ENCODE results near the gene EDNRB.
A peak's percentile ranks its signal among the peaks of the same experiment; 100 is the strongest.
"Not testable (repeated sequence)": the region's sequence is repeated elsewhere in the genome, so short reads cannot be mapped to it uniquely, and the experiment has no call there.

The EDNRB gene

DNA sequence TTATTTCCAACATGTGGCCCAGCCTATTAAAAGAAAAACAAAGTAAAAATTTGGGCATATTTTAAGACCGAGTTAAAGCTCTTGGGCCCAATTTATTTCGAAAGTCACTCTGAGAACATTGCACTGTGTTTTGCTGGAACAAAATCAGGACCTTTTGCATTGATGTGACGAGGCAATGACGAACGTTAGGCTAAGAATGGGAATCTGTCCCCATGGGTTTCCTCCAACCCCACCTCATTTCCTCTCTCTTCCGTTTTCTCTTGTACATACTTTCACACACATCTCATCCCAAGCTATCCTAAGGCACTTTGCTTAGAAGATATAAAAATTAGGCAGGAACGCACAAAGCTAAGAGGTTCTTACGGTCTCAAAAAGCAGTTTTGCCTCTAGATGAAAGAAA is 22.1 kb downstream of the EDNRB start:
- peak; percentile 18 for DNase-seq (ENCODE audit: low spot score)

DNA sequence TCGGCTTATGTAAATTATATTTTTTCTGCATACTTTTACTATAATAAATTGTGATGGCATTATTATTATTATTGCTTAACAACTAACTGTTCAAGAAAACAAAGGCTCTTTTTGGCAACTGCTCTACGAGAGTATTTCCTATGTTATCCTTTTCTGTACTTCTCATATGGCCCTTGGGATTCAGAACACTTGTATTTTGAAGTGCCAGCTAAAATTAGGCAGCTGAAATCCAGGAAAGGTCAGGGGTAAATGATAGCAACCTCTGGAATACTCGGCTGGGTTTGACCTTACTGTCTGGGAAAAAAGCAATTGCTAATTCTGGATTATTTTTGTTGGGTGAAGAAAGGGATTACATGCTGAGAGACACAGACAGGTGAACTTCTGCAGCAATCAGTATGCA is 23.9 kb downstream of the EDNRB start:
- no peak for DNase-seq (ENCODE audit: low spot score)

DNA sequence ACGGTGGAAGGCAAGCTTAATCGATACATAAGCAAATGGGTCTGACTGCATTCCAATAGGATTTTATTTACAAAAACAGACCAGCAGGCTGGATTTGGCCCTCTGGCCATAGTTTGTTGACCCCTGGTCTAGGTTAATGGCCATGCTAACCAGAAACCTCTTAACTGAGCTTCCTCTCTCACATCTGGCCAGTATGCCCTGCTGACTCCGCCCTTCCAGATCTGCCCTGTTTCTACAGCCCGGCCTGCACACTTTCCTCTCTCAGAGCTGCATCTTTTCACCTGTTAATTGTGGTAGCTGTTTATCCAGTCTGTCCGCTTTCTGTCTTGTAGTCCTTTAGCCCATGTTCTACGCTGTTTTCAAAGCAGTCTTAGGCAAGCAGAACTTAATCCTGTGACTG is 25.6 kb downstream of the EDNRB start:
- no peak for DNase-seq (ENCODE audit: low spot score)

DNA sequence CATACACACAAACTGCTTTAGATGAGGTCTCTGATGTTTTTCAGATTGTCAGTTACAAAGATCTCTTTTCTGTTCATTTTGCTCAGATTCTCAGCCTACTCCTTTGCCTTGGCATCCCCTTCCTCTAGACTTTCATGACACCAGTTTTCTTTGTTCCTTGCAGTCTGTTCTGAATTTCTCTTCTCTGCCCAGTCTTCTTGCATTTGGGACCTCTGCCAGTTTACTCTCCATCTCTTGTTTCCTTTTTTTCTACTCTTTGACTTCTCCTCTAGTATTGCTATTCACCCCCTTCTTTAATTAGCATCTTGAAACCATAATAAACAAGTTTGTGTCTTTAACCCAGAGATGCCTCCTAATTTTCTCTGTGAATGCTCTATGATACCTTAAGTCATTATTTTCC is 26.1 kb downstream of the EDNRB start:
- DNase-seq (ENCODE audit: low spot score): no peak

DNA sequence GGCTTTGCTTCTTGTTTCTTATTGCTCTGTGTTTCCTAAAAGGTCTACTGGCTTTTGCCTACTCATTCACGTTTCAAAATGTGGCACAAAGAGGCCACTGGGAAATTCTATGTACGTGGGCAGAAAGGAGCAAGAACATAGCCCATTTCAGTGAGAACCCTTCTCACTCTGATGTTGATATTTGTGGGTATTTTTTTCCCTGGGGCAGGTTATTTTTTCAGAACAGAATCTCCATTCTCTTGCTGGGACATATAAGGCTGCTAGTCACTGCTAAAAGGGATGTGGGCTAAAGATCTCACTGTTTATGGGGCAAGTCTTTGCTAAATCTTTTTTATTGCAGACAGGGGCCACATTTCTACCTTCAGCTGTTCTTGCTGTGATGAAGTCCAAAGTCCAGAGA is 27.1 kb downstream of the EDNRB start:
- no peak for DNase-seq (ENCODE audit: low spot score)

DNA sequence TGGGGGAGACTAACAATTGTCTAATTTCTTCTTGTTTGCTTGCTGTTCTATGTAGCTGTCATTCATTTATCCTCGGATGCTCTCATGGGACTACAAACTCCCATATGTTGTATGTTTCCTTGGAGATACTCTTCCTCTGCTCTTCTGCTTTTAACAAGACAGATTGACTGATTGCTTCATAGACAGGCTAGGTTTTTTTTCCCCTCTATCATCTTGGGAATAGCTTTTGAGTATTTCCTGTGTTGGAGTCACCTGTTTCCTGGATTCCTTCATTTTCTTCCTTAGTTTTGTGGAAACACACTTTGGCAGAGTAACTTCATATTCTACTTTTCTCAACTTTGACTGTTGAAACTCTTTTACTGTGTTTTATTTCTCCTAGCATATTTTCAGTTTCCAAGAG is 27.6 kb downstream of the EDNRB start:
- no peak for DNase-seq (ENCODE audit: low spot score)

DNA sequence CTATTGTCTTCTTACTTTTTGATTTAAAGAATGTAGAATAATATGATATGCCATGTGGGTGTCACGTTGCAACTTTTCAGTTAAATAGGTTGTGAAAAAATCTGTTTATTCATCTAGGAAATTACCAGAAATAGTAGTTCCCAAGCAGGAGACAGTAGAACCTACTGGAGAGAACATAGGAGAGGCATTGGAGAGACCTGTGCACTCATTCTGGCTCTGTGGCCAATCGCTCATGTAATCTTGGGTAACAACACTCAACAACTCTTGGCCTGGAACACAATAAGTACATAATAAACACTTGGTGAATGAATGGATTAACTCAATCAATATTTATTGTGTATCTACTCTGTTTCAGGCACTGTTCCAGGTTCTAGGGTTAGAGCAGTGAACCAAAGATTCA is 35.3 kb downstream of the EDNRB start:
- no peak for DNase-seq (ENCODE audit: low spot score)

DNA sequence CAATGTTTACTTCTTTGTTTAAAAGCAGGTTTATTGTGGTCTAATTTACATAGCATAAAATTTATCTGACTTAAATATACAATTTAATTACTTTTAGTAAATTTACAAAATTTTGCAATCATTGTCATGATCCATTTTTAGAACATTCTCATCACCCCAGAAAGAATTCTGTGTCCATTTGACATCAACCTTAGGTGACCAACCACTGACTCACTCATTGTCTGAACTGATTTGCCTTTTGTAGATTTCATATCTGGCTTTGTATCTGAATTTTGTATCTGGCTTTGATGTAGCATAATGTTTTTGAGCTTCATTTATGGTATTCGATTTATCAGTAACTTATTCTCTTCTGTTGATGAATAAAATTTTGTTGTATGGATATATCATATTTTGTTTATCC is 40.4 kb downstream of the EDNRB start:
- no peak for DNase-seq (ENCODE audit: low spot score)

DNA sequence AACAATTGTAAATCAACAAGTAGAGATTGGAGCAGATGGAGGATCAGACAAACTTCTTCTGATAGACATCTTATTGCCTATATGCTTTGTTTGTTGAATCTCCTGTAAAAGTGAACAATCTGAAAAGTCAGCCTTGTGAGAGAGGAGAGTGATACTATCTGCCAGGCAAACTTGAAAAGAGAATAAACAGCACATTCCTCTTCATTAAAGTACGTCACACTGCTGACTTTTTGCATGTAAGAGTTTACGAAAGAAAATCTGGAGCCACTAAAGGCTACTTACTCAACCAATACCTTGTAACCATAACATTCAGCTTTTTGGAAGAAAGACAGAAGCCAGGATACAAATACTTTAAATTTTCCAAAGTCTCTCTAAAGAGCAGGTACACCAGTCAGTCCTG is 42.5 kb downstream of the EDNRB start:
- no peak for DNase-seq (ENCODE audit: low spot score)

DNA sequence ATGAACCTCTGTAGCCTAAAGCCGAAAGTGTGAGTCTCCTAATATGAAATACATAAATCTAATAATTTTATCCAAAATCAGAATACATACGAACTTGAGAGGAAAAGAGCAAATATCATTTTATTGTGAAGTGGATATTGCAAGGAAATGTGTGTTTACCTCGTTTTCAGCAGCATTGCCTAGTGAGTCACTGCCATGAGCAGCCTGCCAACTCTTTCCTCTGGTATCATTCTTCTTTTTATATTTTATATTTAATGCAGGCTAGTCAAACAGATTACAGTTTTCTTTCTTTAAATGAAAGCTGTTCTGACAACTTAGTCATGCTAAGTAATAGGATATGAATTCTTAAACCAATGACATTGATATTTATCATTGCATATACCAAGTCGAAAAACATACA is 44.2 kb downstream of the EDNRB start:
- peak; percentile 15 for DNase-seq (ENCODE audit: low spot score)

DNA sequence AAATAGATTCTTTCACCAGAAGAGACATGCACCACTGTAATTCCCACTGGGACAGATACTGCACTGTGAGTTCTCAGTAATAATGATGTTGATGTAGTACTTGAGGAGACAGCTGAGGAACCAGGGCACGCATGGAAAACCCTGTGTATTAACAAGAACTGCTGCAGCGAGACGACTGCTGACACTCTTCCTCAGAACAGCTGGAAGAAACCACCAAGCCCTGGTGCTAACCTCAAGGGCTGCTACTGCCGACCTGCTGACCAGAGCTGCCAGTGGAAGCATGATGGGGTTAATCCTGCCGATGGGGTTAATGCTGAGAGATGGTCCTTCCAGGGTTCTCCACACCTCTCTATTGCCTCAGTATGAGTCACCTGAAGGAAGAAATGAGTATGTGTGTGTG is 45.6 kb downstream of the EDNRB start:
- no peak for DNase-seq (ENCODE audit: low spot score)

DNA sequence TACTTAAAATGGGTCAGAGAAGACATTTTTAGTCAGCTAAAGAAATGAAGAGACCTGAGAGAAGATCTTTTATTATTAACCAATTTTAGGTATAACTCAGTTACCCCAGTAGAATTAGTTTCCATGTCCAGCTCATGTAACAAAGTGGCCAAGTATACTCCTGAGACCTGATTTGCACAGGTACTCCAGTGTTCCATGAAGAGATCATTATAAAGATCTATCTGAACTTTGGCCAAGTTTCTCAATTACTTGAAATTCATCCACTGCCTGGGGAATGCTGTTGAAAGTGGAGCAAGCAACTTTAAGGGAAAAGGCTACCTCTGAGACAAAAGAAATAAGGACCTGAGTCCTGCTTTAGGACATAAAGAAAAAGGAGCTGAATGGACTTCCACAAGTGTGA is 47.0 kb downstream of the EDNRB start:
- no peak for DNase-seq (ENCODE audit: low spot score)

DNA sequence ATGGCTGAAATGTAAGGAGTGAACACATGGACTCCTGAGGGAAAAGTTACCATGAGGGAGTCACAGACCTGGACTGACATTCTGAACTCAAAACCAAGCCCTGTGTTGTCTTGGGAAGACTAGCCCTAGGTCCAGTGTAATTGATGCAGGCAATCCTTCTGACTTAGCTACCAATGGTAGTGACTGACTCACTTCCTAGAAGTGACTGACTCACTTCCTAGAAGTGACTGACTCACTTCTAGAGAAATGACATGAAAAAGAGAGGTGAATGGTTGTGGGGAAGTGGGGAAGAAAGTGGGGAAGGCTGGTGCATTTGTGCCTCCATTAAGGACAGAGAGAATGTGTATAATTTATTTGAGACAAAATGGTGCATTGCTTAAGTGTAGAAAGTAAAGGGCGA is 49.9 kb downstream of the EDNRB start:
- no peak for DNase-seq (ENCODE audit: low spot score)

DNA sequence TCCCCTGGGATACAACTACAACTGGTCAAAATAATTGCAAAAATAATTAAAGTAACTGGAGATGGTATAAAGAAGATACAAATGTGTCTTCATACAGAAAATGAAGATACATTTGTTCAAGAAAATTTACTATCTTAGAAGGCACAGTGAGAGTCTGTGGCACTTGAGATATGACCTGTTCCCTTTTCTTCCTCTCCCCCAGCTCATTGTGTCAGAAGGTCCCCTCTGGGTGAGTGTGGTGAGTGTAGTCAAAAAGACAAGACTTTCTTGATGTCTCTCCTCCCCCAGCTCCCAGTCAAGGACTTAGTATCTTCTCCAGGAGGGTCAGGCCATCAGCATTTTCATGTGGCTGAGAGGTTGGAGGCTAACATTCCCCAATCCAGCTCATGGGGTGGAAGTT is 51.7 kb downstream of the EDNRB start:
- no peak for DNase-seq (ENCODE audit: low spot score)

DNA sequence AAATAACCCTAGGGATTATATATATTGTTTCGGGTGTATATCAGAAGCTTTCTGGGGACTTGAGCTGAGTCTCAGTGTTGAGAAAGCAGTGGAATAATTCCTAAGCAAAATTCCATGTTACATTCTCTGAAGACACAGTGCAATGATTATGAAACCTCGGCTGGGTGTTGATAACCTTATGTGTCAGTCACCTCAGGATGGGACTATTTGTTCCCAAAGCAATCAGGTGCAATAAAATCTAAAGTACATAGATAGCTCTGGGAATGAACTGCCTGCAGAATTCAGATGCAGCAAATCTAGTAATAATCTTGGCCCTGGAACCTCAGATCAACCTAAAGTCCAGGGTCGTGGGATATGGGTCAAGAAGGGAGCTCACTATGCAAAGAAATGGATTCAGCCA is 53.0 kb downstream of the EDNRB start:
- no peak for DNase-seq (ENCODE audit: low spot score)

DNA sequence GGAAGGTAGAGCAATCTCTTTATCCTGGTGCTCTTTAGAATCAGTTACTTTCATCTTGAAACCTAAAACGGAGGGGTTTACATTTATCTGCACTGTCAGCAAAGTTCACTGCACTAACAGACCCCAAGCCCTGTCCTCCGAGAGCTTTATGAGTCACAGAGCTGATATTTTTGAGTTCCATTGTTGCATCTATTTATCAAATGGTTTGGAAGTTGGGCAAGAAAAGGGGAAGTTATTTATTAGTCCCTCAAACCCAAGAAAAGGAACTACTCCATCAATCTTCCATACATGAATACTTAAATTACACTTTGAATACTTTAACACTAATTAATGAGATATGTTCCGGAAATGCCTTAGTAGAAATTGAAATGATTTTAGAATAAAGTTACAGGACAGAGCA is 55.5 kb downstream of the EDNRB start:
- DNase-seq (ENCODE audit: low spot score): no peak

DNA sequence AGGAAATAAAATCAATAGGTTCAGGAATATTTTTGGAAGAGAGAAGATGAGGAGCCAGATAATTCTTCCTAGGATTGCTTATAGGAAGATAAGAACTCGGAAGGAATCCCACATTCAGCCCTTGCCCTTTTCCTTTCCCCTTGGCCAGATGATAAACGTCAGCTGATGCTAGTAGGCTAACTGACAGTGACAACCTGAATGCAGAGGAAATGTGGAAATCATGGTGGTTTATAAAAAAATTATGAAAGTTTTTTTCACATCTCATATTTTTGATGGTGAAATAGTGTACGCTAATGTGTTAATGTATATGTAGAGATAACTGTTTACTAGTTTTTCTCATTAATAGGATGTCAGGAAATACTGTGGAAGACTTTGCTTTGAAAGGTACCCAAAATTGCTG is 56.9 kb downstream of the EDNRB start:
- DNase-seq (ENCODE audit: low spot score): no peak

DNA sequence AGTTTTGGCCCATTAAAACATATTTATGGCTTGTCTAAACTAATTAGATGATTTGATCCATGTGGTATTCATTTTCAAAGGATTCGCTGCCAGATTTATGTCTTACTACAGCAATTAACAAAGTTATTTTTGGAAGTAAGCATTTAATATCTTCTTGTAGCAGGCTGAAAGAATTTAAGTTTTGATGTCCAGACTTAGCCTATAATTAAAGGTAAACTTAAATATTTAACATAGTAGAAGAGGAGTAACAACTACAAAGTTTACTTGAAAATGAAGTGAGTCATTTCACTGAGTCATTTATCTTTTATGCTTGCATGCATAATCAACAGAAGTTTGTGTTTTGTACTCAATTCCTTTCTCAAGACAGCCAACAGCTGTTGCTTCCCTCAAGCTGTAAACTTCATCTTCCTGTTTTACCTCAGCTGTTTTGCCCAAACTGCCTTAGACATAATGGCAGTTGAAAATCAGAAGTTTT is 58.1 kb downstream of the EDNRB start:
- DNase-seq (ENCODE audit: low spot score): peak; percentile 22

DNA sequence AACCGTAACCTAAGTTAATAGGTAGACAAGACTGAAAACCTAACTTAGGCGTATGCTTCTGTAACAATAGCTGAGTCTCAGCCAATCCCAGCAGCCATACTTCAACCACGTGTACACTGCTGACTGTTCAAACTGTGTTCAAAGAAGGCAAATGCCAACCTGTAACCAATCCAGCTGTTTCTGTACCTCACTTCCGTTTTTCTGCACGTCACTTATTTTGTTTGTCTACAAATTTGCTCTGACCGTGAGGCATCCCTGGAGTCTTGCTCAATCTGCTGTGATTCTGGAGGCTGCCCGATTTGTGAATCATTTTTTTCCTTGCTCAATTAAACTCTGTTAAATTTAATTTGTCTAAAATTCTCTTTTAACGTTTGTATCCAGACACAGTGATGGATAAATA is 59.2 kb downstream of the EDNRB start:
- peak; percentile 24 for DNase-seq (ENCODE audit: low spot score)

DNA sequence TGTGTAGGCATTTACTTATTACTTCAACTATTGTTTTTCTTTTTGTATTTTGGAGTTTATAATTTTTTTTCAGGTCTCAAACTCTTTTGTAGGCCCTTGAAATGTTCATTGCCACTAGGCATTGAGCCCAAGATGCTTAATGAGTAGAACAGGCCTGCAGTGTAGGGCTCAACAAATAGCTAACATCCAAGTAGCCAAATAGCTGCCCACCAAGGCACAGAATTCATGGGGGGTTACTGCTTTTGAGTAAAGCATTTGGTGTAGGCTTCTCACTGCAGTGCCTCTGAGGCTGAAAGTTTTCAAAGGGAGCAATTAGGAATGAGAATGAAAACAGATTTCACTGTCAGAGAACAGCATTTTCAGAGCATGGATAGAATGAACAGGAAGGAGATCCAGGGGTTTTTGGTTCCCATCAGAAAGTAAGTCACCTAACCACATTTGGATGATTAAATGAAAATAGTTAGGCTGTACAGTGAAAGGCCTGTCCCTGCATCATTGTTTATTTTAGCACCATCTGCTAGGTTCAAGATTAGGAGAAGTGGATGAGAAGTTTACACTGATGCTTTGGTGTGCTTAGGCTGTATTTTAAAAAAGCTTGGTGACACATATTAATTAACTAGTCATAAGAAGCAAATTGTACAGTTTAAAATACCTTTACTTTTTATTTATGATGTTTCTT is 61.0 kb downstream of the EDNRB start:
- DNase-seq (ENCODE audit: low spot score): no peak

DNA sequence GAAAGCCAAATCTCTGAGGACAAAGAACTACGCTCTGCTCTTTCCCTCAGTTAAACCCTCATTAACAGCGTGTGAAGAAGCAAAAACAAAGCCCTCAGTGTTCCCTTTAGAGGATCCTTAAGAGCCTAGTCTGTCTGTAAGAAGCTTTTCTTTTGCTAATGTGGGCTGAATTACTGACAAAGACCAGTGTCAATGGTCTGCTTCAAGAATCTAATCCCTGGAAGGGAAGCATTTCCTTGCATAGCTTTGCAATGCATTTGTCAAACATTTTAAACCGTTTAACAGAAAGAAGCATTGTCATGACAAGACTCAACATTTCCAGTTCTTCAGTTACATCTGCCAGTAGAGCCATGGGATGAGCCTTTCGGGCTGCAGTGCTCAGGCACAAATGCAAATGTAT is 64.9 kb downstream of the EDNRB start:
- no peak for DNase-seq (ENCODE audit: low spot score)

DNA sequence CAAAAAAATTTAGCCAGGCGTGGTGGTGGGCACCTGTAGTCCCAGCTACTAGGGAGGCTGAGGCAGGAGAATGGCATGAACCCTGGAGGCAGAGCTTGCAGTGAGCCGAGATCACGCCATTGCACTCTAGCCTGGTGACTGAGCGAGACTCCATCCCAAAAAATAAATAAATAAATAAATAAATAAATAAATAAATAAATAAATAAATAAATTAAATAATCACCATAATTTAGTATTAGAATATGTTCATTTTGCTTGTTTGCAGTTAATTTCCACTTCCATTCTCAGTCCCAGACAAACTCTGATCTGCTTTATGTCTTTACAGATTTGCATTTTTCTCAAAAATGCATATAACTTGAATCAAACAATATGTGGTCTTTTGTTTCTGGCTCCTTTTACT is 70.6 kb downstream of the EDNRB start:
- not testable (repeated sequence) for DNase-seq (ENCODE audit: low spot score)

DNA sequence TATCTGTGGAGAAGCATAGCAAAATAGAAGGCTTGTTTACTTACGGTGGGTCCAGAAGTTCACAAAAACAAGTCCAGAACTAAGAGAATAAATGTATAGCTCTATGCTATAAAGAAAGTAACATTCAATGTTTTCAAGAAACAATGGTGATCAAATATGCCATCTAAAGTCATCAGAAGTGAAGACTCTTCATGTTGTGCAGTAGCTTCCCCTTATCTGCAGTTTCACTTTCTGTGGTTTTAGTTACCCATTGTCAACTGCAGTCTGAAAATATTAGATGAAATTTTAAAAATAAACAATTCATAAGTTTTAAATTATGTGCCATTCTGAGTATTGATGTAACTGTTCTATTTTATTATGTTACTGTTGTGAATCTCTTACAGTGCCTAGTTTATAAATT is 72.5 kb downstream of the EDNRB start:
- DNase-seq (ENCODE audit: low spot score): no peak

All from AG20443 (cell line).